Endometrium (tissue), 2 donors: ENCODE data around the gene AHI1.
"Not testable (repeated sequence)": the region's sequence is repeated elsewhere in the genome, so short reads cannot be mapped to it uniquely, and the experiment has no call there.

Experiments used
- FAIRE-seq: peaks from 2 replicates; lab custom pipeline; 2012; peaks lifted over from hg19 to GRCh38; lab: Jason Lieb, UNC
- donor health status: control.
- donor health status: control.

The AHI1 gene

DNA sequence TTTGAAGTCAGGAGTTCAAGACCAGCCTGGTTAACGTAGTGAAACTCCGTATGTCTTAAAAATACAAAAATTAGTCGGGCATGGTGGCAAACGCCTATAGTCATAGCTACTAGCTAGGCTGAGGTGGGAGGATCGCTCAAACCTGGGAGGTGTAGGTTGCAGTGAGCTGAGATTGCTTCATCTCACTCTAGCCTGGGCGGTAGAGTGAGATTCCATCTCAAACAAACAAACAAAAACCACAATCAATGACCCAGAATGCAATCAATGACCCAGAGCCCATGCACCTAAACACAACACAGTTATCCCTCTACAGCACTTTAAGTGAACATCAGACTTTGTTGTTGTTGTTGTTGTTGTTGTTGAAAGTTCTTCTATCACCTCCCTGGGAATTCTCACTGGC is 238.6 kb downstream of the AHI1 start:
- no peak for FAIRE-seq

DNA sequence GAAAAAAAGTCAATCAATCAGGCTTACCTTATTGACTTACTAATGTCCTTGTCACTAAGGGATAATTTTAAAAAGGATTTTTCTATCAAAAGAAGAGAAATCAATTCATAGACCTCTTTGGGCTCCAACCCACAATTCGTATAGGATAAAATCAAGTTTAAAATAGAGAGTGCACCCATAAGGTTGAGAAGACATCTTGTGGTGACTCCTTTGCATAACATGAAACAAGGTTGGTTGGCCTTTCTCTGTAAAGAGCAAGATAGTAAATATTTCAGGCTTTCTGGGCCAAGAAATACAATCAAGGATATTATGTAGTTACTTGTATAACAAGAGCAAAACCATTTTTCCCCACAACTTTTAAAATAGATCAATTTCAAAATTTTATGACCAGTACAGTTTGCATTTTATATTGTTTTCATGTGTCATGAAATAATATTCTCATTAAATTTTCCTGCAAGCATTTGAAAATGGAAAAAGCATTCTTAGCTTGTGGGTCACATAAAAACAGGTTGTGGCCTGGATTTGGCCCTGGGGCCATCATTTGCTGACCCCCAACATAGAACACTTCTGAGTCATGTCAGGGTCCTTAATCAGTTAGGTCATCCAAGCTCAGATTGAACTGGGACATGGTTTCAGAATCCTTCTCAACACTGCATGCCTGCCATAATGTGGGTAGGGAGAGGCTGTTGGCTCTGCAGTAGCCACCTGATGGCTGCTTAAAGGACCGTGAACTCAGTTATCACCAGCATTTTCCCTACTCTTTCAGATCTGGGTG is 239.7 kb downstream of the AHI1 start:
- FAIRE-seq = no peak

DNA sequence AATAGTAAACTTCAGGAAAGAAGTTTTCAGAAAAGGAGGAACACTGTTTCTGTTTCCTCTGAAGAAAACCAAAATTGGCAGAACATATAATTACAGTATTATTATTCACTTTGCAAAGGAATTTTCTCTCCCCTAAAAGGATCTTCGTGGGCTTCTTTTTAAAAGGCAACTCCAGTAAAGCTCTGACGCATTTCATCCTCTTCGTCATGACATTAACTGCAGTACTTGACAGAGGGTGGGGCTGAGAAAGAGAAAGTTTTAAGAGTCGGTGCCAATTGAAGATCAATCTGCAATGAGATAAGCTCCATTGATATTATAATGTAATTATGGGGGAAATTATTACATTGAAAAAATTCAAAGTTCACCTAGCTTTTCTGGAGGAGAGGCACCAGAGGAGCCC is 240.7 kb downstream of the AHI1 start:
- FAIRE-seq = no peak

DNA sequence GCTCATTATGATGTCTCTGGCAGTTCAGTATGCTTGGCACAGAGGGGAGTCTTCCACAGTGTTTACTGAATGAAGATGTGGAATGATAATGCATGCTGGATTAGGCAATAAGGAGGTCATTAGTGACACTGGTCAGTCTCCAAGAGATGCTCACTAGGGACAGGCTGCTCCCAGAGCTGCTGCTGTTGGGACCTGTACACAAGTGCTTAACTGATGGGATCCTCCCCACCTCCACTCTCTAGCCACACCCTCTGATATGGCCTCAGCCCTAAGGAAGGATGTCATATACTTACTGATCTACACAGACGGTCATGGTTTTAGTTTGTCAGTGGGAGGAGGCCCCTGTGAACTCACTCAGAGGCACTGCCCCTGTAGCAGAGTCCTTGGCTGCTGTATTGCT is 243.1 kb downstream of the AHI1 start:
- no peak for FAIRE-seq

DNA sequence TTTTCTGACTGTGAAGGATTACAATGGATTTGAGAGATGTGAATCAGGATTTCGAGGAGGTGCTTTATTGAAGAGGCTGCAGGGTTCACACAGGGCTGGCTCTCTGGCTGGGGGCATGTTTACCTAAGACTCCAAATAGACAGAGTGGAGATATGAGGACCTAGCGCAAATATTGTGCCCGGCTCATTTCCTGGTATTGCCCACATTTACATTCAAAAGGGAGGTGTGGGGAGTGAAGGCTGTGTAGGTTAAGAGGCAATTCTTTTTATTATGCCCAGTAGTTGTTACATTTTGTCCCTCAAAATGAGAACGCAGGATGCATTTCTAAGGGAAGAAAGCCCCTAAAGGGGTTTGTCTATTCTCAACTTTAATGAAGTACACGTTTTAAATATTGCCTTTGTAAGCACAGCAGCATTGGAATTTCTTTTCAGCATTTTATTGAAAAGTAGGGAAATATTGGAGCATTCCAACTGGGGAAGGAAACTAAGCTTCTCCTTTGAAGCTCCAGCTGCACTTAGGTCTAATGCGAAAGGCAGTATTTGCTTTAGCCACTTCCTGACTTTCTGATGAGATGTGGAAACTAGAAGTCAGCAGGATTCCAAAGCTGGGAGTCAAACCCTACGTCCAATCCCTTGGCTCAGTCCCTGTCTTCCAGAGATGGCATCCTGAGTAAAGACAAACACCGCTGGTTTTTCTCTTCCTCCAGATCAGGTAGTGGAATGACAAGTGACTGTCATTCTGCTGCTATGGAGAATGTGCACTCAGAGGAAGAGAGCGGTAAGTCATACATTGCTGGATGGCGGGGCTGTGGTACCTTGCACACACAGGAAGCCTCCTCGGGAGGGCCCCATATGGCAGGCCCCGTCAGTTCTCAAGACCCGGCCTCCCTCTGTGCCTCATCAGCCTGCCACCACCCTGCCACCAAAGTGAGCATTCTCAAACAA is 245.8 kb downstream of the AHI1 start:
- FAIRE-seq = no peak

DNA sequence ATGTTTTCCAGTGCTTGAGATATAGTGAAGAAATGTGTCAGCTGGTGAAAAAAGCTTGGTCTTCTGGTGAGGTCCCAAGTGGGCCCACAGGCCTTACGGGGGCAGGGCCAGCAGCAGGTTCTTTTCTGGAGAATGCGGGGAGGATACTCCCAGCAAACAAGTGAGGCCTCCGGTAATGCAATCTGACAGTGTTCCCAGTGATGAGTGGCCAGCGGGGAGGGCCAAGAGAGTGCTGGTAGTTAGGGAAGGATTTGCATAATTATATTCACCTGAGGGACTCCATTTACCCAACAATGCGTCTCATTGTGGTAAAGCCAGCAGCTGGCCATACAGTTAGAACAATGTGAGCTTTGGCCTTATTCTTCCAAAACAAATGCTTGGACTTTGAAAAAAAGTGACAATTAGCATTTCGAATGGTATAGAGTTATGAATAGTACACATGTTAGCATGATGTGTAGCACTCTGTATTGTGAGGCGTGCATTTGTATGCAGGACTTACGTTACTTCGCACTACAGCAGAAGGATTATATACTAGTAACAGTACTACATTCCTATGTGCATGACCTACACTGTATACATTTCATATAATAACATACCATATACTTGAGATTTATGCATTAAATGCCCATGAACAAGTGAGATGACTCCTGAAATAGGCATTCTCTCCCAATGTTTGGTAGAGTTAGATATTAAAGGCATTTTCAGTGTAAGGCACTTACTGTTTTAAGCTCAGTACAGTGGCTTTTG is 246.6 kb downstream of the AHI1 start:
- FAIRE-seq = no peak

DNA sequence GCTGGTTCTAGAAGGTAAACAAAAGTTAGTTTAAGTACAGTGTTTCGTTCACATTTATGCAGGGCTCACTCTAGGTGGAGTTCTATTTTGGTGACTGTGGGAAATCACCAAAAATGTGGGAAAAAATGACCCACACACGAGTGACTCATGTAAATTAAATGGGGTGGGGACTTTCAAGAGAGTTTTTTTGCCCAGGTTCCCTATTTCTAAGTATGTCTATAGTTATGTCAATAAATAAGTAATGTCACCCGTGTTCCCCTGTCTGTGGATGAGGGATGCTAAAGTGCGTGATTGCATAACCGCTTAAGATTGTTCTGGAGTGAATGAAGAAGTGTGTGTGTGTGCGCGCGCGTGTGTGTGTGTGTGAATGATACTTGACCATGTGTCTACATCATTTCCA is 247.3 kb downstream of the AHI1 start:
- no peak for FAIRE-seq

DNA sequence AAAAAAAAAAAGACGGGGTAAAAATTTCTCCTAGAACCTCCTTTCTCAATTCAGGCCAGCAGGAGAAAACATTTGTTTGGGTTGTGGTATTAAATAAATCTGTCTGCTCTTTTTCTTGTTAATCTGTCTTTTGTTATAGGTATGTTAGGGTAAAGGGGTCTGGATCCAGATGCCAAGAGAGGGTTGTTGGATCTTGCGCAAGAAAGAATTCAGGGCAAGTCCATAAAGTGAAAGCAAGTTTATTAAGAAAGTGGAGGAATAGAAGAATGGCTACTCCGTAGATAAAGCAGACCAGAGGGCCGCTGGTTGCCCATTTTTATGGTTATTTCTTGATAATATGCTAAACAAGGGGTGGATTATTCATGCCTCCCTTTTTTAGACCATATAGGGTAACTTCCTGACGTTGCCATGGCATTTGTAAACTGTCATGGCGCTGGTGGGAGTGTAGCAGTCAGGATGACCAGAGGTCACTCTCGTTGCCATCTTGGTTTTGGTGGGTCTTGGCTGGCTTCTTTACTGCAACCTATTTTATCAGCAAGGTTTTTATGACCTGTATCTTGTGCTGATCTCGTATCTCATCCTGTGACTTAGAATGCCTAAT is 251.0 kb downstream of the AHI1 start:
- not testable (repeated sequence) for FAIRE-seq

DNA sequence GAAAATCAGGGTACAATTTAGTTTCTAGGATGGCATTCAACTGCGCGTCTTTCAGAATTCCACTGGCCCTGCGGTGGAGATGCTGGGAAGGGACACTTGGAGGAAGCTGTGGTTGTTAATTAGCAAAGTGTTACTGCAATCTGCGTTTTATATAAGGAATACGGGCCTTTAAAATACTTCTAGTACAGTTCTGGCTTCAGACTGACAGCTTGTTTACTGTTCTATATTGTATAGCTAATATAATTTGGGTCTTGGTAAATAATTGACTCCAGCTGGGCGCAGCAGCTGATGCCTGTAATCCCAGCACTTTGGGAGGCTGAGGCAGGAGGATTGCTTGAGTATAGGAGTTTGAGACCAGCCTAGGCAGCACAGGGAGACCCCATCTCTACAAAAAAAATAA is 252.7 kb downstream of the AHI1 start:
- FAIRE-seq = no peak

DNA sequence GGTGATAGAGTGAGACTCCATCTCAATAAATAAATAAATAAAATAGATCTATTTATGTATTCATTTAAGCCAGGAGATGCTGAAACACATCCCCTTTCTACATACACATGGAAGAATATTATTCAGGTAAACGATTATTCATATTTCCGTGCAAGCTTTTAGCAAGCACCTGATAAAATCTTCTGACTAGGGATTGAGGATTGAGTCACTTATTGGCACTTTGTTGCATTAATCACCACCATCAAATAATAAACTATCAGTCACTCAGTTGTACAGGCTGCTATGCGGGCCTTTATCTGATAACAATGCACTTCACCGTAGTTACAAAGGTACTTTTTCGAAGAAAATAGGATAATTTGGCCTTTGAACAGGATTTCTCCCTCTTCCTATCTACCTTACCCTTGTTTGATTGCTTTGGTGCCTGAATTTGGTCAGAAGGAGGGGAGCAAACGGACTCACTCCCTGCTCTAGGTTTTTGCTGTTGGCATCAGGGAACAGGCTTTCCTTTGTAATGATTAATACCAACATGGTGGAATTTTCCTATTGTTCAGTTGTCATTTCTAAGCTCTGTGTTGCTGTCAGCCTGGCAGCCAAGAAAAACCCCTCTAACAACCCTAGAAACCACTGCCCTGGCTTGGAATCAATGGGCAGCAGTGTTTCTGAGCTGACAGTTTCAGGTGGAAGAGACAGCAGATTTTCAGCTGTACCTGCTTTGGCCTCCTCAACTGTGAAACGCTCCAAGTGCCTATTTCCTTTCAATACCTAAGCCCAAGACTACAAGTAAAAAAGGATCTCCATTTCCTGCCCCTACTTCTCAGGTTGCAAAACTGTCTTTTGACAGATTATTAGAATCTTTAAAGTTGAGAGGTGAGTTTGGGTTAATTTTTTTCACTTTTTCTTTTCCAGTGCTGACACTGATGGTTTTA is 253.4 kb downstream of the AHI1 start:
- no peak for FAIRE-seq

DNA sequence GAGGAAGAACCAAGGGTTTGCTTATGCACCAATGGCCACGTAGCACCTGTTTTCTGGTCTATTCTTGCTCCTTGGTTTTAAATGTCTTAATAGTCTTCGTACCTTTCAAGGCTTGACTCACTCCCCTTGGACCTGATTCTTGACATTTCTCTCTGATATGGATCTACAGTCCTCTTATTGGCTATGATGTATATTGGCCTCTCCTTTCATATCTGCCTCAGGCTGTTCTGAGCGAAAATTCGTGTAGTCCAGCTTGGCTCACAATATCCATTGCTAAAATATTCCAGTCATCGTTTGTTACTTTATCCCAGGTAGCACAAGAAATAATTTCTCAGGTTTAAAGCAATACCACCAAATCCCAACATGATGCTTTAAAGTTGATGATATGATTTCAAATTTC is 256.8 kb downstream of the AHI1 start:
- no peak for FAIRE-seq

DNA sequence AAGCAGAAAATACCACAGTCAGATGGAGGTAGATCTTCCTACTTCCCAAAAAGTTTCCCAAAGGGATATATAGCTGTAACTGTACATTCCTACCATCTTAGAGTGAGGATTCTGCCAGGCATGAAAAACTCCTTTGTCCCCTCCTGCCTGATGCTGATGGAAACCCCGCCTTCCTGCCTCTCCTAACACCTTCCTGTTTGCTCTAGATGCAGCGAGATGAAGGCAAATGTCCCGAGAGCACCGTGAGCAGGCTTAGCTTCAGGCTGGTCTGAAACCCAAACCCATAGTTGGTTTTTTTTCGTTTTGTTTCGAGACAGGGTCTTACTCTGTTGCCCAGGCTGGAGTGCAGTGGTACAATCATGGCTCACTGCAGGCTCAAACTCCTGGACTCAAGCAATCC is 260.8 kb downstream of the AHI1 start:
- no peak for FAIRE-seq

DNA sequence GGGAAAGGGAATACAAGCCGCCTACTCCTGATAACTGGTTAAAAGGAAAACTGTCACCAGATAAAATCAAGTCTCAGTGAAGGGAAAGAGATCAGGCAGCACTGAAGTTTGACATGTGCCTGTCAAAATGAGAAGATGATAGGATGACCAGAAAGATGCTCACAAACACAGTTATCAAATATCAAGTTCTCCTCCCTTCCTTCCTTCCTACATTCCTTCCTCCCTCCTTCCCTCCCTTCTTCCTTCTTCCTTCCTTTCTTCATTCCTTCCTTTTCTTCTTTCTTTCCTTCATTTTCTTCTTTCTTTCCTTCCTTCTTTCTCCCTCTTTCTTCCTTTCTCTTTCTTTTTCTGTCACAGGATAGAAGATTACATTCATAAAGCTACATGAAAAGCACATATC is 261.2 kb downstream of the AHI1 start:
- FAIRE-seq = no peak

DNA sequence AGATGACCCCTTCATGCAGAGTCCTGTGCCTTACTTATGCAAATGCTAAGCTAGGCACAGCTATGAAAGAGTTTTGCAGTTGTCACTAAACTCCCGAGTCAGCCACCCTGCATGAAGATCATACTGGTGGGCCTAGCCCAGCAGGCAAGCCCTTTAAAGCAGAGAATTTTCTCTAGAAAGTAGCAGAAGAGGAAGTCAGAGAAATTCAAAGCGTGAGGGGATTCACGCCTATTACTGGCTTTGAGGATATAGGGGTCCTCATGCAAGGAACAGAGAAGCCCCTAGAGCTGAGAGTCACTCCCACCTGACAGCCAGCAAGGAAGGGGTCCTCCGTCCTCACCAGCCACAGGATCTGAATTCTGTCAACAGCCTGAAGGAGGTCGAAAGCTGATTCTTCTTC is 261.8 kb downstream of the AHI1 start:
- no peak for FAIRE-seq

DNA sequence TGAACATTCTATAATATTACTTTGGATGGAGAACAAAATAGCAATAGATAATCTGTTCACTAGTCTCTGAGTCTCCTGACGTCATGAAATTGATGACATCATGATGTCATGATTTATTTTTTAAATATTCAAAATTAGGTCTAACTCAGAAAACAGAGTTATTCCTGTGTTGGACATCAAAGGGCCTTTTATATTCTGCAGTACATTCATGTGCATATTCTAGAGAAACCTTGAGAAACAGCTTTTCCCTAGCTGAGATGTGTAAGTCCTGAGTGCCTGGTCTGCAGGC is 263.1 kb downstream of the AHI1 start:
- no peak for FAIRE-seq

DNA sequence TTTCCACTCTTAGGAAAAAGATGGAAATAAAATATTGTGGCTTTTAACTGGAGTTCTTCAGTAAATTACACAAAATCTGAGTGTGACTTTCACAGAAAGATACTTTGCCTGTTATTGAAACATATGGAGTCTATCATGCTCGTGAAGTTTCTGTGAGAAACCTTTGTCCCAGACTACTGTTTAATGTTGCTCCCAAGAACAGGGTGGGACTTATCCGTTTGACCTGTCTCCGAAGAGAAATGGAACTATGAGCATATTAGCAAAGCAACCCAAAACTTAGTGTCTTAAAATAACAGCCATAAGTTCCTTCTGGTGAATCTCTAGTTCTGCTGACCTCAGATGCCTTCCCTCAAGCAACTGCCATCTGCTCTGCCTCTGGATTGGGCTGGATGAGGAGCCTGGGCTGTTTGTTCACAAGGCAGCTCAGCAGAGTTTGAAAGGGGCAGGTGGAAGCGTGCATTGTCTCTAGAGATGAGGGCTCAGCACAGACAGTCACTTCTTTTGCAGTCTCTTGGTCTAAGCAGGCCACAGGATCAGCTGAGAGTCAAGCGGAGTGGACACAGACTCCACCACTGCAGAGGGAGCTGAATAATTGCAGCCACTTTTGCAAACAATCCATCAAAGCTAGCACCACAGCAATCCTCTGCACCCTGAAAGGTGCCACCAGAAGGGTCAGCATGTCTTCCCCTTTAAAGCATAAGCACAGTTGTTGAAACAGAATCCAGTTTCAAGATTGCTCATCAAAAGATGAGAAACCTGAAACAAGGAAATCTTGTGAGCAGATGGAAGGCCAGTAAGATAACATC is 263.7 kb downstream of the AHI1 start:
- FAIRE-seq = no peak
